ENCODE results near the gene SEC14L6.

- TF ChIP-seq EP300 (IDR thresholded peaks at IDR 0.05) (no peak), CTCF (IDR thresholded peaks at IDR 0.05) (no peak)
These were observed 7.4 kb upstream of the SEC14L6 start for GRCh38 chr22:30553971-30554370.

Data from esophagus muscularis mucosa (tissue), 3 donors.